Ecto neural progenitor cell (in vitro differentiated cells): ENCODE measurements around the gene HSPB9.

Experiments used
- DNase-seq: peaks from one replicate; pipeline ENCODE4 v3.0.0-alpha.2; 2018; ENCODE audit warnings: low spot score

The HSPB9 gene

DNA sequence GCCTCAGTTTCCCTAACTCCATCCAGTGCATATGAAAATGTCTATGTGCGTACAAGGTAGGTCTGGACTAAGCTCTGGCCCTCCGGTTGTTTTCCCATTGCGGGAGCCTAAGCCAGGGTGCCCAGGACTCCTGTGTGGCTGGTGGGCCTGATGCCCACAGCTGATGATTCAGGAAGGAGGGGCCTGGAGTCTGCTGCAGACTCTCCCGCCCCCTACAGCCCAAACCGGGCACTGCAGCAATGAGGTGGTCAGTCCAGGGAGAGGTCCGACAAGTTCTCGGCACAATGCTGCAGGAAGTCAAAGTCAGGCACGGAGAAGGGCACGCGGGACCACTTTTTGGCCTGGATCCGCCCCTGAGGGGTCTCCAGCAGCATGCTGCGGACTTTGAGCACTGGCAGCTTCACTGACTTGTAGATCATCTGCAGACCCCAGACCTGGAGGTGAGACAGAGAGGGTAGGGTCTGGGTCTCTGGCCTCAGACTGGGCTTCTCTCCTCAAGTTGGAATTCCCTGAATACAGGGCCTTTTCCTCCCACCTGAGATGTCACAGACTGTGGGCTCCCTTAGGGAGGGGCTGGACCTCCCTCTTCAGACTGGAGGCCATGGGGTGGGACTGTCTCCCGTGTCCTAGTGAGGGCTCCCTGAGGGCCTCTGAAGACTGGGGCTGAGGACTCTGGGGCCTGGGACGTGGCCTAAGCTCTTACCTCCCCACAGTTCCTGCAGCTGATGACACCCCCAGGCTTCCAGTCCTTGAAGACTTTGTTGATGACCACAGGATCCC, 20.9 kb upstream of the HSPB9 start:
- DNase-seq = peak; percentile 95

DNA sequence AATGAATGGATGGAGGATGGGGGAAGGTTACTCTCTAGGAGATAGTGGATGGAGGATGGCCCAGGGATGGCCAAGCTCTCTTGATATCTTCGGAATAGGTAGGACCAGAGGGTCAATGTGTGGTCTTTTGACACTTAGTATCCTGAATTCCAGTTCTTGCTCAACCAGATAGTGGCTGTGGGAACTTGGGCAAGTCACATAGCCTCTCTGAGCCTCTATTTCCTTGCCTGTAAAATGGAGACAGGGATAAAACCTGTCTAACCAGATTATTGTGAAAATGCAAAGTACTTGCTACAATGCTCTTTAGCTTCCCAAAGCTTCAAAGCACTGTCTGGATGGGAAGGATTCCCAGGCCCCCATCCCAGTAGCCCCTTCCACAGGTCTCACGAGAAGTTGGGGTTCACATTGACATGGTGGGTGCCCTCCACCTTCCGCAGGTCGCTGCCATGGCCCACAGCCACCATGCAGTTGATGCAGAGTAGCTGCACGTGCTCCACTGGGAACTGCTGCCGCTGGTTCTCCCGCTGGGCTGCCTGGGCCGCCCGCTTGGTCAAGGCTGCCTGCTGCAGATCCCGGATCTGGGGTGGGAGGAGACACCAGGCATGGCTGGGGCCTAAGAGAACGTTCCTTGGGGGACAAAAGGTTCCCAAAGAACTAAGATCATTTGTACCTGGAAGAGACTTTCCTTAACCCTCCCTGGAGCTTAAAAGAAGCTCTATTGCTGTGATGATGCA, 19.2 kb upstream of the HSPB9 start:
- no peak for DNase-seq

DNA sequence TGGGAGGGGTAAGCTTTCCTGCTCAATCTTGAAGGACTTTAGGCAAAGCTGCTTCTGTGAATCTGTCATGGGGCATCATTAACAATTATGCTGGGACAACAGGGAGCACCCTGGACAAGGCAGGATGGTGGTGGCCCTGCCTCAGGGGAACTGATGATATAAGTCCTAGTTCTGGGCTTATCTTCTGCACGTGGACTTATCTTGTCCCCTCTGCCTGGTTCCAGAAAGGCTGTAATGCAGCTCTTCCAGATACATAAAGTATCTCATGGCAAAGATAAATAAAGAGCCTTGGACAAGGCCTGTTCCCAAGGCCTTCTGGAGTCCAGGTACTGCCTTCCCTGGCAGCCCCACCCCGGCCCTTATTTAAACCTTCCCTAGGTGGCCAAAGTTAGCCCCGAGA, 18.3 kb upstream of the HSPB9 start:
- DNase-seq = no peak

DNA sequence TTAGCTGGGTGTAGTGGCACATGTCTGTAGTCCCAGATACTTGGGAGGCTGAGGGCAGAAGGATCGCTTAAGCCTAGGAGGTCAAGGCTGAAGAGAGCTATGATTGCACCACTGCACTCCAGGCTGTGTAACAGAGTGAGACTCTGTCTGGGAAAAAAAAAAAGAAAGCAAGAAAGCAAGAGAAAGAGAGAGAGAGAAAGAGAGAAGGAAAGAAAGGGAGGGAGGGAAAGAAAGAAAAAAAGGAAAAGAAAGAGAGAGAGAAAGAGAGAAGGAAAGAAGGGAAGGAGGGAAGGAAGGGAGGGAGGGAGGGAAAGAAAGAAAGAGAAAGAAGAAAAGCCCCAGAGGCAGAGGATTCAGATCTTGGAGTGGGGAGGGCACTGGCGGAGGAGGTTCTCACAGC, 16.6 kb upstream of the HSPB9 start:
- DNase-seq = no peak

DNA sequence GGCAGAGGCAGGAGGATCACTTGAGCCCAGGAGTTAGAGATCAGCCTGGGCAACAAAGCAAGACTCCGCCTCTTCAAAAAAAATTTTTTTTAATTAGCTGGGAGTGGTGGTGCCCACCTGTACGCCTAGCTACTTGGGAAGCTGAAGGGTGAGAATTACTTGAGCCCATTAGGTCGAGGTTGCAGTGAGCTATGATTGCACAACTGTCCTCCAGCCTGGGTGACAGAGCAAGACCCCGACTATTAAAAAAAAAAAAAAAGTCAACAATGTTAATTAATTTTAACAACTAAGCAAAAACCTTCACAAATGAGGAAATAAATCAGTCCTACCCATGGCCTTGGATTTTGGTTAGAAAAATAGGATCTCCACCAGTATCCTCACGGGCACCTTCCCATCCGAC, 15.5 kb upstream of the HSPB9 start:
- no peak for DNase-seq

DNA sequence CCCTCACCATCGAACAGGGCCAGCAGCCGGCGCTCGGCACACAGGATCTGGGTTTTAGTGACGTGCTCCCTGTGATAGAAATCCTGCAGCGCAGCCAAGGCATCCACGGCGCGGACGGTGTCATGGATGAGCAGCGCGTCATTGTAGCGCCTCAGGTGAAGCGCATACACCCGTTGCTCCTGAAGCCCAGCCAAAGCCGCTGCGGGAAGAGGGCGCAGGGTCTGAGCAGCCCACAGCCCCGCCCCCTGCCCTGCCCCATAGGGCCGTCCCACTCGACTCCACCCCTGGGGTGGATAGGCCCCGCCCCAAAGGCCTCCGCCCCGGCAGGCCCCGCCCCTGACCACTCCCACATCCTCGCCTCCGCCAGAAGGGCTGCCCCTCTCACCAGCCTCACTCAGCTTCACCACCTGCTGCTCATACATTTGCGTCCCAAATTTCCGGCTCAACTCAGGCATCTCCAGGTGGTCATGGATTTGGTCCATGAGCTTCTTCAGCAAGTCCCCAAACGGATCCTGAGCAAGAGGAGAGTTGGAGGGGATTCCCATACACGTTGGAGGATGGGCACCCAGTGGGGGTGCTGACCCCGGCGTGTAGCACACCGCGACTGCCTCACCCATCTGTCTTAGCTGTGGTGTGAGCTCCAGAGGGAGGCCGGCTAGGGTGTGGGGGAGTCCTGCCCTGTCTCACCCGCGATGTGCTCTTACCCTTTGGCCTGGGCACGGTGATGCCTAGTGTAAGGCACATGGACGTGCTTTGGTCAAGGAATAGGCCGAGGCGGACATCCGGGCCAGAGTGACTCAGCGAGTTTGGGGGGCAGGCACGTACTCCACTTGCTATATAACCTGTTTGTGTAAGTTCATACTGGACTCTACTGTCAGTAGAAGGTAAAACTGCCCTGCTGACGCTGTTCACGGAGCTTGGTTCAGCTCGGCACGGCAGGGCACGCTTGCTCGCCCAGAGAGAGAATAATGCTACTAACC, 14.7 kb upstream of the HSPB9 start:
- peak; percentile 98 for DNase-seq

DNA sequence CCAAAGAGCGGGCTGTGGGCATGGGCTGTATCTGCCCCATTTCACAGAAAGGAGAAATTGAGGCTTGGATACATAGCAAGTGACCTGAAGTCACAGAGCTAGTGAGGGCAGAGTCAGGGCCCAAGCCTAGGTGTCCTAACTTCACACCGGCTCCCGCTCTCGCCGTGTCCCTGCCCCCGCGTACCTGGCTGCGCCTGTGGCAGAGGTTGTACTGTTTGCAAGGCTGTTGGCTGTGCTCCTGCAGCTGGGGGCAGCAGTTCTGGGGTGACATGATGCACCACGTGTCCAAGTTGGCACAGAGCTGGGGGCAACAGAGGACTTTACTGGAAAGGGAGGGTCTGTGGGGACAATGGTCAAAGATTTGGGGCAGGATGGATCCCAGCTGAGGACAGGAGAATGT, 13.5 kb upstream of the HSPB9 start:
- no peak for DNase-seq

DNA sequence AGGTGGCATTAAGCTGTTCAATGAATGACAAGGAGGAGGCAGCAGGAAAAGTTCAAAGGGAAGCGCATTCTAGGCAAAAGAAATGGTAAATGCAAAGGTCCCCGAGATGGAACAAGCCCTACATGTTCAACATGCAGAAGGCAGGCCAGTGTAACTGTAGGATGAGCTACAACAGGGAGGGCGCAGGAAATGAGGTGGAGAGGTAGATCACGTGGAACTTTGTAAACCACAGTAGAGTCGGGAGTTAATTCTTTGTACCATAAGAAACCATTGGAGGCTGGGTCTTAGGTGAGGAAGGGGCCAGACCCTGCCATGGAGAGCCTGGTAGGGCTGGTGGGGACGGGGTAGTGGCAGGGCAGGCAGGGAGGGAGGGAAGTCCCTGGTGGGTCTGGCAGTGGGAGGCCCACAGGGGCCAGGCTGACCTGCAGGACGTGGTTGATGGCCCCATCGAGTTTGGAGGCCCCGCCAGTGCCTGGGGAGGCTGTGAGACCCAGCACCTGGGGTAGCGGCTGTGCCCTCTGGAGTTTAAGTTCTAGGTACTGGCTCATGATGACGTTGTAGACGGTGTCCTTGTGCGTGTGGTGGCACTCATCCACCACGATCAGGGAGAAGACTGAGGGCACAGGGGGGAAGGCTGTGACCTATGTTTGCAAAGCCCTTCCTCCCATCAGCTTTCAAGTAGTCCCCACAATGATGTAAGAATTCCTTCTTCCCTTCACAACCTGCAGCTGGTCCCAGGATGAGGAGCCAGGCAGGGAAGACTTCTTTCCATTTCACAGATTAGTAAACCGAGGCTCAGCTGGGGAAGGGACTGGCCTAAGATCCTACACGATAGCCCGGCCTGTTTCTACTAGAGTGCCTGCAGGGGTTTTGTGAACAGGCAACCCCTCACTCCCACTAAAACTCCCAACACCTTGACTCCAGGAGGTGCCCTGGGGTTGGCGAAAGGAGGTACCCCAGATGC, 12.0 kb upstream of the HSPB9 start:
- no peak for DNase-seq

DNA sequence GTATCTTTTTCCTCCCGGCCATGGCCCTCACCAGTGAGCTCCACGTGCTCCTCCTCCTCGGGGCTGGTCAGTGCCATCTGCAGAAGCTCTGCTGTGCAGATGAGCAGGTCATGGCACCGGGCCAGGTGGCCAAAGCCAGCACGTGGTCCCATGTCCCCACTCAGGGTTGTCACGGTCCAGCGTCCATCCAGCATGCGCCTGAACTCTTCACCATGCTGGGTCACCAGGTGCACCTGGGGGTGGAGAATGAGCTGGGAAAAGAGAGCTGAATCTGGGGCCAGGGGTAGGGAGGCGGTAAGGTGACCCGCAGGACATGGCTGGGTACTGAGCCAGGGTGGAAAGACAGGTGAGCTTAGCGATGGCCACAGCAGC, 11.4 kb upstream of the HSPB9 start:
- DNase-seq = no peak

DNA sequence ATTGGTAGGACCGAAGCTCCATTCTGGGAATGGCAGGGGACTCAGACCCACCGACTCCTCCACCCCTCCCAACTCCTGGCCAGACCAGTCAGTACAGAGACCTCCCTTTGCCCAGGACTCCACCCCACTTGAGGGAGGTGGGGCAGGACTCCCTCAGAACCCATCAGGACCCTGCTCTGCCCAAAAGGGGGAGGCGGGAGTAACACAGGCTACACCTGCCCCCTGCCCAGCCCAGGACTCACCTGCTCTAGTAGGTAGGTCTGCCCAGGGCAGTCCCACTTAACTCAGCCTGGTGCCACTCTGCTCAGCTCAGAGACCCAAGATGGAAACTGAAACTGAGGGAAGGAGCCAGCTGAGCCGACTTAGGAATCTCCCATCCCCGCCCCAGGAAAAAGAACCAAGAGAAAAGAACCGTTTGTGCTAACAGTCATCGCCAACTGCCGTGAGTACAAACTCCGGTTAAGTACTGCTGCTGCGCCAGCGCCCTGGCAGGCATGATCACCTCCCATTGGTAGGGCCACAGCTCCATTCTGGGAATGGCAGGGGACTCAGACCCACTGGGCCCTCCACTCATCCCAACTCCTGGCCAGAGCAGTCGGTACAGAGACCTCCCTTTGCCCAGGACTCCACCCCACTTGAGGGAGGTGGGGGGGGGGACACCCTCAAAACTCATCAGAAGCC, 10.6 kb upstream of the HSPB9 start:
- no peak for DNase-seq

DNA sequence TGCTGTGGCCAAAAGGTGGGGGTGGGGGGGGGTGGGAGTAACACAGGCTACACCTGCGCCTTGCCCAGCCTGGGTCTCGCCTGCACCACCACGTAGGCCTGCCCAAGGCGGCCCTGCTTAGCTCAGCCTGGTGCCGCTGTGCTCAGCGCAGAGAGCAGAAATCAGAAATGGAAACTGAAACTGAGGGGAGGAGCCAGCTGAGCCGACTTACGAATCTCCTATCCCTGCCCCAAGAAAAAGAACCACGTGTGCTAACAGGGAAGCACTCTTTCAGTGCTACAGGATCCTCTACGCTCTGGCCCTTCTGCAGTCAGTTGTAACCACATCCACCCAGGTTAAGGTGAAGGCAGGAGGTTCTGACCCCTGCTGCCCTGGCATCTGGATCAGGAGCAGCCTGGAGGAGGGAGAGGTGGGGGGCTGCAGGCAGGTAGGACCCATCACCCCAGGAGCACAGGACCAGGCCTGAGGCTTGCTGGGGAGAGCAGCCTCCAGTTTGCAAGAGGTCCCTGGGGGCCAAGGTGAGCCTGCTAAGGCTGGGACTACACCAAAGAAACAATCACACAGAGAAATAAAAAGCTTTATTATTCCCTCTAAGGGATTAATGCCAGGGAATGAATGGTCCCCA, 9.9 kb upstream of the HSPB9 start, which contains the start of gene DHX58:
Gene DHX58, minus strand, starts transcription at position 163 of the 625 bp plus-strand sequence. CDS start 822 bp downstream, outside the sequence.
- no peak for DNase-seq

DNA sequence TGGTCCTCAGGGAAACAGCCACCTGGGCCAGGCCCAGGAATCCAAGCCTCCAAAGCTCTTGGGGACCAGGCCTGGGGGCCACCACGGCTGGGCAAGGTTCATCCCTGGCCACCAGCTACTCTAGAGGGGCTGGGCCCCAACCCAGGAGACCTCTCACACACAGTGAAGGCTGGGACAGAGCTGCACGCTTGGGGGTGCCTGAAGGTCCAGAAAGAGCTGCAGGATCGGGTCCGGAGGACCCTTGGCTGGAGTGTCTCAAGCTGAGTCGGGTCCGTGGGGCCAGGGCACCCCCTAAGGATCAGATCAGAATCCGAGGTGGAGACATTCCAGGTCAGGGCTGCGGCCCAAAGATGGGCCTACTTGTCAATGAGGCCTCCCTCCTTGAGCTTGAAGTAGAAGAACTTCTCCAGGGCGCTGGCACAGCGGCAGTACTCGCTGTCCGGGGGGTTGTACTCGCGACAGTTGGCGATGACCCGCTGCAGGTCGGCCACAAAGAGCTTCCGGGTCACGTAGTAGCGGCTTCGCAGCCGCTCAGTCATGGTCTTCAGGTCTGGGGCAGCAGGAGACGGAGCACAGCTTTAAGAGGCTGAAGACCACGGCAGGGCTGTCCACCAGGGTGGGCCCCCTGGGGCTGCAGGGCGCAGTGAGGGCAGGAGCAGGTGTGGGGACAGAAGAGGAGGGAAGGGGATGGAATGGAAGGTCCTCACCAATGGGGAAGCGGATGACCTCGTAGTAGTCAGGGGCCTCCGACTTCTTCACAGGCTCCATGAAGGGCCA, 9.1 kb upstream of the HSPB9 start:
- DNase-seq = no peak

DNA sequence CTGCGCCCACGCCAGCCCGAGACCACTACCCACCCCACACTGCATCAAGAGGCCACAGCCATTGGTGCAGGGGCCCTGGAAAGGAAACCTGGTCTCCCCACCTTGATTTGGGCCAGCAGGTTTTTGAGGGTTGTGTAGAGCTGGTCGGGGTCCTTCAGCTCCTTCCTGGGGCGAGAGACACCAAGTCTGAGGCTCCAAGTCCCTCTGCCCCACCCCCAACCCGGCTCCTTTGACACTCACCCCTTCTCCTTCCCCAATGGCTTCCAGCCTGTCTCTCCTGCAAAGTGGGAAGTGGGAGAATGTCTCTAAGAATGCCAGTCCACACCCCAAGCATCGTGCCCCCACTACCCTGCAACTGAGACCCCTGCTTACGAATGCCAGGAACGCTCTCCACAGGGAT, 8.5 kb upstream of the HSPB9 start:
- DNase-seq = no peak

DNA sequence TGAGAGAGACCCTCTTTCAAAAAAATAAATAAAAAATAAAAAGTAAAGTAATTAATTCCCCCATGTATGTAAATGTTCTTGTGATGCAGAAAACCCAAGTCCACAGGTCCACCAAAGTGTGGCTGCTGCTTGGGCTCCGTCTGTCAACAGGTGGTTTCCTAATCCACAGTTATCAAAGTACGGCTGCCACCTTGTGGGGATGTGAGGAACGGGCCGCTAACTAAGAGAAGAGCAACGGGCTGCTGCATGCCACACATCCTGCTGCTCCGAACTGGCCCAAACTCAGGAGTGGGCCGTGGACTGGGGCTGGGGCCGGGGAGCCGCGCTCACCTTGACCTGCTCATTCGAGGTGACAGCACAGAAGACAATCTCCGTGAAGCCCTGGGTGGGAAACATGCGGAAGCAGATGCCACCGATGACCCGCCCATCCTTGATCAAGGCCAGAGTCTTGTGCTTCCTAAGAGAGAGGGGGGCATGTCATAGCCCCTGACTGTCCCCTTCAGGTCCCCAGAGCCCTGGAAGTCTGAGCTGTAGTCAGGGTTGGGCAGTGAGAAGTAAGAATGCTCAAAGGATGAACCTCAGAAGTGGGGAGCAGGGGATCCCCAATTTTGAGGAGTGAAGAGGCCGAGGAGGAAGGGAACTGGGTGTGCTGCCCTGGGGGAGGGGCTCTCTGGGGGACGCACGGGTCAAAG, 5.8 kb upstream of the HSPB9 start:
- DNase-seq = peak; percentile 86

DNA sequence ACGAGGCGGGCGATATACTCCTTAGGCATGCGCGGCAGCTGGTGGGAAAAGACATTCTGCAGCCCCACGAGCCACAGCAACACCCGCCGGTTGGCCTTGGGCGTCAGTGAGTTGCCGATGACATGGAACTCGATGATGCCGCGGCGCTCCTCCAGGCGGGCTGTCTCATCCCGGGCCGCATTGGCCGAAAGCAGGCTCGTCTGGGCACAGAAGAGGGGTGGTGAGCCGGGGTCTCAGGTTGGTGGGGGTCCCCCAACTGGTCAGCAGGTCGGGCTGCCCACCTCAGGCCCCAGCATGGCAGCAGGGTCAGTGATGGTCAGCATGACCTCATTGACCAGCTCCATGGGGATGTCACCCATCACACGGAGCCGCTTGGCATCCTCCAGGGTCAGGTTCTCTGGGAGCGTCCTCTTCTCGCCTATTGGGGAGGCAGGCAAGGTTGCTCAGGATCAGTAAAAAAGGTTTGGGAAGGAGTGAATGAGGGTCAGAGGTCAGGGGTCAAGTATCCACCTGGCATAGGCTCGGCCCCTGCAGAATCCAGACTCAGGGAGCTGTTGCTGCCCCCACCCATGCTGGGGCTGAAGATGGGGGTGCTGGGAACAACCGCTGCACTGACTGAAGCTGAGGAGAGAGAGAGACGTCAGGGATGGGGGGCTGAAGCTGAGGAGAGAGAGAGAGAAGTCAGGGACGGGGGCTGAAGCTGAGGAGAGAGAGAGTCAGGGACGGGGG, 5.0 kb upstream of the HSPB9 start:
- no peak for DNase-seq

DNA sequence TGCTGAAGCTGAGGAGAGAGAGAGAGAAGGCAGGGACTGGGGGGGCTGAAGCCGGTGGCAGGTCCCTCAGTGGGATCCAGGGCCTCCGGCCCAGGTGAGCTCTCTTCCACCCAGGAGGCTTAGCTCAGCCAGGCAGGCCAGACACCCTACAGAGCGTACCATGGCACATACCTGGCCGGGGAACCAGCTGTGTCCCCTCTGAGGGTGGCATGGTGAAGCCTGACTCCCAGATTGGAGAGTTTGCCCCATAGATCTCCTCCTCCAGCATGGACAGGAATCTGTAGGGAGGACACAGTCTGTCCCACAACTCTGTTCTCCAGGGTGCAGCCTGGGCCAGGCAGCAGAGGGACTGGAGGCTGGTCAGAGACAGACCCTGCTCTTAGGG, 4.5 kb upstream of the HSPB9 start:
- DNase-seq = no peak

DNA sequence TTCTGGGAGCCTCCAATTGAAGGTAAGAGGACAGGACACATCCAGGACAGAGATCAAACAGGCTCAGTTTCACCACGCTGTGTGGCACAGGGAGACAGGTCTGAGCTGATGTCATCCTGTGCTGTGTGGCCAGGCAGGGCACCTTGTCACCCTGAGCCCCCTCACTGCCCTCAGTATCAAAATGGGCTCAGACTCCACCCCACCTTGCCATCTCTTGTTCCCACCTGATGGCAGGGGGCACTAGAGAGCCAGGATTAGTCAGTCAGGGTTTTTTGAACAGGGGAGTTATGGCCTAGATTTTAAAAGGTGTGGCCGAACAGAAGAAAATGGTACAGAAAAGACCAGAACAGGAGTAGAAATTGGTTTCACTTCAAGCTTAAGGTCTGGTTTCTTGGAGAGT, 4.1 kb upstream of the HSPB9 start:
- no peak for DNase-seq

DNA sequence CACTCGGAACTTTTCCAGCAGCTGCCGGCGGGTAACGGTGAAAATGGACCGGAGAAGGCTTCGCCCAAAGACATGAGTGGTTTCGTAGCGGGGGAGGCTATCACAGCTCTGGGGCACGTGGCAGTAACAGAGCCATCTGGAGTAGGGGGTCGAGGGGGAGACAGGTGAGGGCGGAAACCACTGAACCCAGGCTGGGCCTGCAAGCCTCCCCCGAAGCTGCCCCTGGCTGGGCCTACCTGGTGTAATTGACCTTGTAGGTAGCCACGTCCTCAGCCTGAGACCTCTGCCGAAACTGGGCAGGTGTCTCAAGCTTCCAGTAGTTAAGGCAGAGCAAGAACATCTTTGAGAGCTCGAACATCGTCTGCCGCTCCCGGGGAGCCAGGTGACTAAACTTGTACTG, 3.3 kb upstream of the HSPB9 start:
- DNase-seq = no peak
